Stomach (tissue), 9 donors: ENCODE measurements around the gene CRIP2. TPM values are rescaled to one million over a fixed set of nuclear protein-coding genes. Genes with fewer than 3 reads are reported as not detected.

Source experiments
- DNase-seq, 2 donors: peaks; one replicate each; pipeline versions ENCODE4 v3.0.0 to v3.0.0-alpha.2; 2013 to 2019
- H3K27ac ChIP-seq, 5 donors: fragments of 200-600 bp in 4 of 5; sonication (generic) in 4 of 5; one replicate each; pipeline ENCODE4 v1.5.1; 2013 to 2019; ENCODE audit warnings: mild to moderate bottlenecking in 1 of 5, moderate library complexity in 1 of 5
- H3K27me3 ChIP-seq, 3 donors: fragments of 200-600 bp; sonication (generic); one replicate each; pipeline ENCODE4 v1.5.1; 2017 to 2019; ENCODE audit warnings: mixed run types in 1 of 3
- H3K36me3 ChIP-seq, 4 donors: fragments of 200-600 bp; sonication (generic); 1 replicate in 3 of 4; 2 replicates in 1 of 4; pipeline ENCODE4 v1.5.1; 2016 to 2019
- H3K4me1 ChIP-seq, 4 donors: fragments of 200-600 bp; sonication (generic); one replicate each; pipeline ENCODE4 v1.5.1; 2016 to 2019
- H3K4me3 ChIP-seq, 4 donors: fragments of 200-600 bp; sonication (generic) in 3 of 4; one replicate each; pipeline ENCODE4 v1.5.1; 2016 to 2019; ENCODE audit warnings: mild to moderate bottlenecking in 1 of 4
- H3K9me3 ChIP-seq, 4 donors: fragments of 200-600 bp; sonication (generic); one replicate each; pipeline ENCODE4 v1.5.1; 2016 to 2019
- EP300 ChIP-seq: sonication (generic); formaldehyde crosslinking; IDR thresholded peaks from one replicate; pipeline ENCODE4 v1.6.1; 2017; ENCODE audit warnings: antibody characterized with exemption
- POLR2A ChIP-seq, 4 donors: fragments of 450-650 bp; IDR thresholded peaks; one replicate each; pipeline ENCODE4 v1.6.1; 2016; ENCODE audit warnings: antibody characterized with exemption in 4 of 4, control low read depth in 2 of 4, mild to moderate bottlenecking in 1 of 4, moderate library complexity in 1 of 4
- POLR2AphosphoS5 ChIP-seq, 3 donors: sonication (generic); formaldehyde crosslinking; IDR thresholded peaks; one replicate each; pipeline ENCODE4 v1.6.1; 2016; ENCODE audit warnings: antibody characterized with exemption in 3 of 3
- WGBS, 5 donors: extraction: QIAGEN DNeasy Blood & Tissue Kit in 3 of 5; methylation state at CpG; one replicate each; pipeline versions ENCODE4 v1.1.5 to v1.1.7; 2013 to 2018; 5-methylcytosine and 5-hydroxymethylcytosine counted together
- intact Hi-C: fragments of 100-400 bp; cut with DNase I; formaldehyde crosslinking; loops from one replicate; pipeline ENCODE4 v1.15.1; 2023; ENCODE audit warnings: low total_unique reads
- polyA plus RNA-seq, 3 donors: library from polyadenylated mRNA; stranded (reverse); fragments of 200-250 nt; gene quantifications; one replicate each; pipeline ENCODE4 v1.2.3, GENCODE V29; 2013
- total RNA-seq, 5 donors: library from RNA; depleted of rRNA; stranded (reverse); fragments of >200 nt; gene quantifications; one replicate each; pipeline versions ENCODE4 v1.1.0 to v1.2.3, GENCODE V29; 2014 to 2016
- TF ChIP-seq, protein P1 (sequence below), 7 experiments: fragments of 450-650 bp in 4 of 7; fragments of 200-600 bp in 3 of 7; sonication (generic) in 3 of 7; IDR thresholded peaks; one replicate each; pipeline ENCODE4 v1.5.1; 2016 to 2019; ENCODE audit warnings: antibody characterized with exemption in 7 of 7, control low read depth in 2 of 7, mild to moderate bottlenecking in 1 of 7
- donor health status: healthy with polysubstance abuse.
- donor health status: Bipolar disorder and iron deficiency.
- donor health status: healthy.

The CRIP2 gene
- total and polyA plus RNA-seq, 8 donors = 36.0 to 135 (median 74.5) TPM

DNA sequence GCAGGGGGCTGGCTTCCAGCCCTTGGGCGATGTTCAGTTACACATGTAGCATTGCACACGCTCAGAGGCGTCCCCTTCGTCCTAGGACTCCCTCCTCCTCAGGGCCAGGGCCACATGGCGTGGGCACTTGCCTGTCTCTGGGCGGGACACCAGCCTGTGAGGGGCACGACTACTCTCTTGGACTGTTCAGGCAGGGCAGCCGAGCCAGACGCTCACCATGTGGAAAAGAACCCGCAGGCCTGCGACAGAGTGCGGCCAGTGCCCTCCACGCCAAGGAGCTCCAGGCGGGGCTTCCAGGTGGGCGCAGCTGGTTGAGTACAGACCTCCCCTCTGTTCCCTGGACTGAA is 34.1 kb upstream of the CRIP2 start:
- Histone ChIP-seq H3K36me3 (peaks cover 0 to 55% (median 38%) of the 10 kb centered on the region in 4 donors), H3K27me3 (no peaks in the 10 kb centered on the region), H3K4me3 (no peak overlapping the region), H3K9me3 (no peaks in the 10 kb centered on the region), H3K27ac (no peak overlapping the region), H3K4me1 (peaks cover 0 to 19% (median 0%) of the 10 kb centered on the region in 4 donors)
- no peak for TF ChIP-seq POLR2A (IDR thresholded peaks at IDR 0.05)
- TF ChIP-seq POLR2AphosphoS5 (IDR thresholded peaks at IDR 0.05) = no peak
- TF ChIP-seq EP300 = no peak
- TF ChIP-seq, protein P1, sequence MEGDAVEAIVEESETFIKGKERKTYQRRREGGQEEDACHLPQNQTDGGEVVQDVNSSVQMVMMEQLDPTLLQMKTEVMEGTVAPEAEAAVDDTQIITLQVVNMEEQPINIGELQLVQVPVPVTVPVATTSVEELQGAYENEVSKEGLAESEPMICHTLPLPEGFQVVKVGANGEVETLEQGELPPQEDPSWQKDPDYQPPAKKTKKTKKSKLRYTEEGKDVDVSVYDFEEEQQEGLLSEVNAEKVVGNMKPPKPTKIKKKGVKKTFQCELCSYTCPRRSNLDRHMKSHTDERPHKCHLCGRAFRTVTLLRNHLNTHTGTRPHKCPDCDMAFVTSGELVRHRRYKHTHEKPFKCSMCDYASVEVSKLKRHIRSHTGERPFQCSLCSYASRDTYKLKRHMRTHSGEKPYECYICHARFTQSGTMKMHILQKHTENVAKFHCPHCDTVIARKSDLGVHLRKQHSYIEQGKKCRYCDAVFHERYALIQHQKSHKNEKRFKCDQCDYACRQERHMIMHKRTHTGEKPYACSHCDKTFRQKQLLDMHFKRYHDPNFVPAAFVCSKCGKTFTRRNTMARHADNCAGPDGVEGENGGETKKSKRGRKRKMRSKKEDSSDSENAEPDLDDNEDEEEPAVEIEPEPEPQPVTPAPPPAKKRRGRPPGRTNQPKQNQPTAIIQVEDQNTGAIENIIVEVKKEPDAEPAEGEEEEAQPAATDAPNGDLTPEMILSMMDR (IDR thresholded peaks at IDR 0.05) = no peak
- intact Hi-C loops = no loop called here
- DNase-seq = no peak
- WGBS, 5 donors = 93 to 98% (median 95%) methylated on average over 7 to 15 of the region's 15 CpGs; no CpG with 5 or more reads in 1 of the 5 donors

DNA sequence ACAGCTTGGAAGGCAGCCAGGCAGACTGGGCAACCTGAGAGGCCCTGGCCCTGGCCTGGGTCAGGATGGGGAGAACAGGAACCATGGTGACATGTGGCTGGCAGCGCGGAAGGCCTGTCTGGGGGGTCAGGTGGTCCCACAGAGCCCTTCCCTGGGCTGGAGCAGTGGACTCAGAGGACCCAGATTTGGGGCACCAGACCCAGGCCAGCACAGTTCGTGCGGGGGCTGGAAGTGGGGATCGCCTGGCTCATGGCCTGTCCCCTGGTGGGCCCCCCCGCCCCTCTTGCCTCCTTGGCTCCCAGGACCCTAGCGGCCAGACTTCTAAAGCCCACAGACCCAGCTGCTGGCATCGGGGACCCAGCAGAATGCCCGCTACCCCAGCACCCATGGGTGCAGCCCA is 33.6 kb upstream of the CRIP2 start:
- Histone ChIP-seq H3K27me3 (no peaks in the 10 kb centered on the region), H3K27ac (no peak overlapping the region), H3K4me1 (peaks cover 0 to 19% (median 0%) of the 10 kb centered on the region in 4 donors), H3K36me3 (peaks cover 0 to 60% (median 43%) of the 10 kb centered on the region in 4 donors), H3K9me3 (no peaks in the 10 kb centered on the region), H3K4me3 (no peak overlapping the region)
- 90 to 100% (median 98%) methylated on average over 3 to 9 of the region's 9 CpGs for WGBS, 5 donors
- intact Hi-C loops = no loop called here
- DNase-seq = no peak
- TF ChIP-seq POLR2A (IDR thresholded peaks at IDR 0.05) = no peak
- no peak for TF ChIP-seq EP300
- TF ChIP-seq, protein P1 (IDR thresholded peaks at IDR 0.05) = no peak
- no peak for TF ChIP-seq POLR2AphosphoS5 (IDR thresholded peaks at IDR 0.05)

DNA sequence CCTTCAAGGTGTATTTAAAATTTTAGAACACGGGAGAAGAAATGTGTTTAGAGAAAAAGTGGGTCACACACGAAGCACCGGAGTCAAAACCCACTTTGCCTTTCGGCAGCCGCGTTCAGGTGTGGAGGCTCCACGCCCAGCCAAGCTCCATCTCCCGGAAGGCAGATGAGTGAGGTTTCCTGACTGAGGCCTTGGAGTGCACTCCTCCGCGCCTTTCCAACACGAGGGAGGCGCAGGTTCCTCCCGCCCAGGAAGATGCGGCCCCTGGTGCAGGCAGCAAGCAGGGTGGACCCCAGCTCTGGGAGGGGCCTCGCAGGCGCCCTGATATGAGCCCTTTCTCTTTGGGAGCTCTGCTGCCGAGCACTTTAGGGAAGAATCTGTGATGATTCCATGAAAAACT is 32.5 kb upstream of the CRIP2 start:
- no peak for TF ChIP-seq EP300
- intact Hi-C loops = no loop called here
- no peak overlapping the region for H3K27ac ChIP-seq
- H3K9me3 ChIP-seq = no peaks in the 10 kb centered on the region
- DNase-seq = no peak
- peaks cover 0 to 16% (median 0%) of the 10 kb centered on the region in 4 donors for H3K4me1 ChIP-seq
- no peak overlapping the region for H3K4me3 ChIP-seq
- H3K36me3 ChIP-seq = peaks cover 3 to 71% (median 46%) of the 10 kb centered on the region in 4 donors
- H3K27me3 ChIP-seq = no peaks in the 10 kb centered on the region
- 77 to 82% (median 79%) methylated on average over 17 of the region's 17 CpGs for WGBS, 5 donors

DNA sequence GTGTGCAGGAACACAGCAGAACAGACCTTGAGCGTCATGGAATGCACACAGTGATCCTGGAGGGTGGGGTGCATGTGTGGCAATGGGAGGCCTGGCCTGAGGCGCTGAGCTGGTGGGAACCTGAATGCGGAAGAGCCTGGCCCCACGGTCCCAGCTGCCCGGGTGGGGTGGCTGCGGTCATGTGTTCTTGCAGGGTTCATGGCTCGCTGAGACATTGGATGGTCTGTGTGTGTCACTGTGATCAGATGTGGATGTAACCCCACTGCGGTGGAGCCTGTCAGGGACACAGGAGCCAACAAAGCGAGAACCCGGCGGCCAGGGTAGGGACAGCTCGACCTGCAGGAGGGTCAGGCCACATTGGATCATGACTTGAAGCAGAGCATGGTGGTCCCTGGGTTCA is 31.8 kb upstream of the CRIP2 start:
- H3K27ac ChIP-seq = no peak overlapping the region
- WGBS, 5 donors = 85 to 92% (median 86%) methylated on average over 4 to 12 of the region's 12 CpGs
- H3K36me3 ChIP-seq = peaks cover 4 to 72% (median 46%) of the 10 kb centered on the region in 4 donors
- DNase-seq = no peak
- peaks cover 0 to 9% (median under 1%) of the 10 kb centered on the region in 4 donors for H3K4me1 ChIP-seq
- intact Hi-C loops = no loop called here
- no peak overlapping the region for H3K4me3 ChIP-seq
- TF ChIP-seq EP300 (no peak), POLR2A (IDR thresholded peaks at IDR 0.05) (no peak), POLR2AphosphoS5 (IDR thresholded peaks at IDR 0.05) (no peak)
- TF ChIP-seq, protein P1 (IDR thresholded peaks at IDR 0.05) = no peak
- no peaks in the 10 kb centered on the region for H3K9me3 ChIP-seq
- H3K27me3 ChIP-seq = no peaks in the 10 kb centered on the region

- peaks cover 6 to 14% (median 10%) of the 10 kb centered on the region in 4 donors for H3K4me1 ChIP-seq
- H3K36me3 ChIP-seq = peaks cover 4 to 66% (median 36%) of the 10 kb centered on the region in 4 donors
- DNase-seq = no peak
- no peaks in the 10 kb centered on the region for H3K9me3 ChIP-seq
- no peak overlapping the region for H3K4me3 ChIP-seq
- 86 to 91% (median 88%) methylated on average over 14 to 17 of the region's 17 CpGs for WGBS, 5 donors
- TF ChIP-seq POLR2A (IDR thresholded peaks at IDR 0.05) = no peak
- TF ChIP-seq, protein P1 (IDR thresholded peaks at IDR 0.05) = no peak
- H3K27me3 ChIP-seq = no peaks in the 10 kb centered on the region
- no peak overlapping the region for H3K27ac ChIP-seq
- intact Hi-C loops = no loop called here
Measured at GRCh38 chr14:105444859-105445258, 29.8 kb upstream of the CRIP2 start.
